ENCODE measurements around the gene PIK3AP1. TPM values are rescaled to one million over a fixed set of nuclear protein-coding genes. Genes with fewer than 3 reads are reported as not detected.

The PIK3AP1 gene
- total RNA-seq, 4 donors from 2014 or later, result 17.5 to 64.4 (median 23.7) TPM

GRCh38 chr10:96740579-96741281 lies 20.4 kb upstream of the PIK3AP1 start:
- no peak for TF ChIP-seq CTCF (IDR thresholded peaks at IDR 0.05; ENCODE audit: low read depth)

- TF ChIP-seq CTCF (IDR thresholded peaks at IDR 0.05; ENCODE audit: low read depth), result no peak
Observed at GRCh38 chr10:96740141-96740540, 19.8 kb upstream of the PIK3AP1 start.

- no peak for TF ChIP-seq CTCF (IDR thresholded peaks at IDR 0.05; ENCODE audit: low read depth)
Observed at GRCh38 chr10:96724621-96725020, 4.3 kb upstream of the PIK3AP1 start.

GRCh38 chr10:96721207-96721572 lies 876 bp upstream of the PIK3AP1 start:
- no peak for TF ChIP-seq CTCF (IDR thresholded peaks at IDR 0.05; ENCODE audit: low read depth)

GRCh38 chr10:96719850-96720421 lies 378 bp downstream of the PIK3AP1 start:
- no peak for TF ChIP-seq CTCF (IDR thresholded peaks at IDR 0.05; ENCODE audit: low read depth)

- no peak for TF ChIP-seq CTCF (IDR thresholded peaks at IDR 0.05; ENCODE audit: low read depth)
Observed at GRCh38 chr10:96719200-96719599, 1.1 kb downstream of the PIK3AP1 start.

GRCh38 chr10:96718304-96718990 lies 1.9 kb downstream of the PIK3AP1 start:
- TF ChIP-seq CTCF (IDR thresholded peaks at IDR 0.05; ENCODE audit: low read depth), result no peak
